K562 (cell line): ENCODE measurements around the gene KMT2C. TPM values are rescaled to one million over a fixed set of nuclear protein-coding genes. Genes with fewer than 3 reads are reported as not detected.
A peak's percentile ranks its signal among the peaks of the same experiment; 100 is the strongest.

ENCODE experiments used
- ATF3 ChIP-seq, 2 experiments: fragments of 450-650 bp in 1 of 2; sonication (generic) in 1 of 2; formaldehyde crosslinking in 1 of 2; IDR thresholded peaks in 1 of 2; conservative IDR thresholded peaks in 1 of 2; 2 replicates each; pipeline versions ENCODE4 v1.6.1 to v1.8.1; 2016 to 2023; ENCODE audit warnings: mild to moderate bottlenecking in 2 of 2, moderate library complexity in 2 of 2, inconsistent platforms in 1 of 2, missing genetic modification reagents in 1 of 2
- CHD1 ChIP-seq: fragments of 200-600 bp; sonication (generic); IDR thresholded peaks from one replicate; pipeline ENCODE4 v1.6.1; 2012; ENCODE audit warnings: mild to moderate bottlenecking, moderate library complexity, low read length, inconsistent platforms
- E2F1 ChIP-seq: sonication (generic); formaldehyde crosslinking; IDR thresholded peaks from 2 replicates; pipeline ENCODE4 v1.8.1; 2023; ENCODE audit warnings: mild to moderate bottlenecking, missing genetic modification reagents, moderate library complexity
- ERF ChIP-seq: fragments of 450-650 bp; formaldehyde crosslinking; IDR thresholded peaks from 2 replicates; pipeline ENCODE4 v1.4.0; 2020; ENCODE audit warnings: mild to moderate bottlenecking, mixed read lengths
- ESRRB ChIP-seq: fragments of 250-450 bp; sonication (Bioruptor Pico); IDR thresholded peaks from 2 replicates; pipeline ENCODE4 v1.5.0; 2020; ENCODE audit warnings: mild to moderate bottlenecking, moderate library complexity, borderline replicate concordance
- ETV5 ChIP-seq: sonication (generic); formaldehyde crosslinking; IDR thresholded peaks from 2 replicates; pipeline ENCODE4 v1.4.0; 2020; ENCODE audit warnings: low read depth, mild to moderate bottlenecking, missing genetic modification reagents
- KDM4B ChIP-seq, 2 experiments: fragments of 450-650 bp in 1 of 2; sonication (generic) in 1 of 2; IDR thresholded peaks; 2 replicates each; pipeline ENCODE4 v1.6.1; 2016 to 2017; ENCODE audit warnings: borderline replicate concordance in 2 of 2, antibody characterized with exemption in 1 of 2, low read depth in 1 of 2, mild to moderate bottlenecking in 1 of 2
- PCBP1 ChIP-seq: fragments of 200-400 bp; formaldehyde crosslinking; IDR thresholded peaks from 2 replicates; pipeline ENCODE4 v1.6.1; 2018; ENCODE audit warnings: mild to moderate bottlenecking, low read depth, low read length; ENCODE audit not compliant: poor library complexity, severe bottlenecking
- PRPF4 ChIP-seq: fragments of 200-400 bp; formaldehyde crosslinking; IDR thresholded peaks from one replicate; pipeline ENCODE4 v1.6.1; 2017; ENCODE audit warnings: low read length, low read depth, mild to moderate bottlenecking; ENCODE audit not compliant: insufficient read depth, poor library complexity, severe bottlenecking
- RBM17 ChIP-seq: fragments of 200-400 bp; formaldehyde crosslinking; IDR thresholded peaks from 2 replicates; pipeline ENCODE4 v1.6.1; 2017; ENCODE audit warnings: low read depth, mild to moderate bottlenecking, low read length, borderline replicate concordance
- TBL1XR1 ChIP-seq, 2 experiments: IDR thresholded peaks; 2 replicates each; pipeline ENCODE4 v1.6.1; 2012; ENCODE audit warnings: improper control_type of control experiment in 2 of 2, low read length in 2 of 2, mild to moderate bottlenecking in 1 of 2
- ZFP91 ChIP-seq: sonication (generic); formaldehyde crosslinking; IDR thresholded peaks from 2 replicates; pipeline ENCODE4 v1.8.0; 2022; ENCODE audit warnings: mild to moderate bottlenecking, missing genetic modification reagents
- ZNF3 ChIP-seq: fragments of 250-450 bp; sonication (Bioruptor Pico); IDR thresholded peaks from 2 replicates; pipeline ENCODE4 v1.5.0; 2021; ENCODE audit warnings: mild to moderate bottlenecking, moderate library complexity
- ZNF444 ChIP-seq: fragments of 250-450 bp; sonication (Bioruptor Pico); IDR thresholded peaks from 2 replicates; pipeline ENCODE4 v1.4.0; 2020; ENCODE audit warnings: mild to moderate bottlenecking, moderate library complexity
- ZNF511 ChIP-seq: sonication (generic); formaldehyde crosslinking; IDR thresholded peaks from 2 replicates; pipeline ENCODE4 v1.8.0; 2022; ENCODE audit warnings: mild to moderate bottlenecking, missing genetic modification reagents
- ZNF668 ChIP-seq: fragments of 250-450 bp; sonication (Bioruptor Pico); IDR thresholded peaks from 2 replicates; pipeline ENCODE4 v1.8.0; 2022; ENCODE audit warnings: mild to moderate bottlenecking, inconsistent platforms
- ZNF740 ChIP-seq, 3 experiments: fragments of 200-800 bp in 1 of 3; sonication (Bioruptor generic) in 1 of 3; sonication (generic) in 1 of 3; formaldehyde crosslinking in 1 of 3; IDR thresholded peaks; 2 replicates each; pipeline versions ENCODE4 v1.6.1 to v1.8.0; 2016 to 2022; ENCODE audit warnings: mild to moderate bottlenecking in 2 of 3, missing compliant biosample characterization in 2 of 3, missing genetic modification characterization in 2 of 3, missing genetic modification reagents in 1 of 3
- polyA plus RNA-seq, 8 experiments: library from polyadenylated mRNA; depleted of rRNA in 4 of 8; stranded (reverse) in 5 of 8; unstranded in 3 of 8; fragments of >200 nt; fragmentation: Nextera tagmentation in 2 of 8; fragmentation: Illumina TruSeq in 1 of 8; extraction: Ambion mirVana in 2 of 8; extraction: Trizol in 1 of 8; gene quantifications; 2 replicates each; pipeline versions ENCODE4 v1.2.1 to v1.2.3, GENCODE V29; 2011 to 2014; ENCODE audit warnings: inconsistent platforms in 1 of 8, missing spikeins in 1 of 8
- total RNA-seq, 7 experiments: library from RNA; depleted of rRNA in 6 of 7; stranded (reverse); fragments of >200 nt in 6 of 7; fragmentation: Illumina TruSeq in 2 of 7; extraction: Trizol in 2 of 7; gene quantifications; 2 replicates each; pipeline versions ENCODE4 v1.2.1 to v1.2.3, GENCODE V29; 2011 to 2021; ENCODE audit warnings: low replicate concordance in 1 of 7

Gene KMT2C
- total and polyA plus RNA-seq, 9 of the 15 experiments (the other 6 are each of a cell fraction or from before 2014, with no cell fraction given), result 4.9 to 67.8 (median 27.1) TPM

GRCh38 chr7:152464312-152465118 is 28.7 kb upstream of the KMT2C start (continued):
- TF ChIP-seq RBM17, result 0 out of 2 replicates have a peak, but pooled peaks have one; percentile 92
- TF ChIP-seq ZNF511 (CRISPR knock-in tag), result peak; percentile 94
- peak; percentile 66; the same call in 1 of the 2 replicates for TF ChIP-seq ZNF668 (CRISPR knock-in tag)
- TF ChIP-seq PCBP1, result peak; percentile 100
- TF ChIP-seq ESRRB (CRISPR knock-in tag), result no peak
- peak in 1 of 2 experiments; percentile 20; a peak in 1 of 4 replicates for TF ChIP-seq TBL1XR1 (IDR thresholded peaks at IDR 0.05; ENCODE audit: low read length in 2 of 2)
- TF ChIP-seq E2F1 (CRISPR knock-in tag), result peak; percentile 88
- 0 out of 4 replicates have a peak, but pooled peaks of 1 of the 2 experiments have one; percentile 51 for TF ChIP-seq KDM4B (IDR thresholded peaks at IDR 0.05; ENCODE audit: borderline replicate concordance in 2 of 2, low read depth in 1 of 2)
- TF ChIP-seq ETV5 (CRISPR knock-in tag), result peak; percentile 68
- TF ChIP-seq ZFP91, result no peak
- TF ChIP-seq ZNF444 (CRISPR knock-in tag), result no peak
- TF ChIP-seq PRPF4, result peak; percentile 86
- TF ChIP-seq ERF (CRISPR knock-in tag), result peak; percentile 75; the same call in 1 of the 2 replicates
- TF ChIP-seq ZNF740 (CRISPR knock-in tag; IDR thresholded peaks at IDR 0.05), result no peak; the same call in 1 of the 2 replicates
- TF ChIP-seq ZNF740 (tag; IDR thresholded peaks at IDR 0.05), result peak; percentile 37 to 67; a peak in 3 of 4 replicates
- TF ChIP-seq CHD1, result peak; percentile 74
- TF ChIP-seq ZNF3 (CRISPR knock-in tag), result no peak
- peak; percentile 47; the same call in 1 of the 2 replicates for TF ChIP-seq ATF3 (IDR thresholded peaks at IDR 0.05)
- peak; percentile 90; the same call in 1 of the 2 replicates for TF ChIP-seq ATF3 (CRISPR knock-in tag; conservative IDR thresholded peaks at IDR 0.05)
